GM19395 (cell line): ENCODE results near the gene ACMSD.
A peak's percentile ranks its signal among the peaks of the same experiment; 100 is the strongest.

Experiments
- ATAC-seq: cut with Tn5 transposase; IDR thresholded peaks from one replicate; pipeline ENCODE4 v1.9.1; 2021; ENCODE audit warnings: mild to moderate bottlenecking, moderate library complexity; ENCODE audit not compliant: unreplicated experiment

Gene ACMSD

GRCh38 chr2:134943540-134943939, 105.1 kb downstream of the ACMSD start:
- ATAC-seq: peak; percentile 78

DNA sequence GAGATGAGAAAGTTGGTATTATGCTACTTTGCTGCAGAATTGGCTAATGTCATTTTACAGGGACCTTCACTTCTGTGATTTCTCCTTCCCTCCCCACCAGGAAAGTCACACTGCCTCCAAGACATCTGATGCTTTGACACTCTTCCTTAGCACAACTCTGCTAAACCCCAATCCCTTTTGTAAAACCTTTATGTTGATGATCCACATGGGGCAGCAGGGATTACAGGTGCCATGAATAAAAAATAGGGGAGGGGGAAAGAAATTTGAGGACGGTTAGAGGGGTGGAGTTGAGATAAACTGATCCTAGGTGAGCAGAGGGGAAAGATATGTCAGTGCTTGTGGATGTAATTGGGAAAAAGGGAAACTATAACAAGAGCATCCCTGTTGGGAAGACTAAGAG, 106.6 kb downstream of the ACMSD start:
- ATAC-seq: no peak

GRCh38 chr2:134946073-134946472, 107.7 kb downstream of the ACMSD start:
- ATAC-seq: no peak

DNA sequence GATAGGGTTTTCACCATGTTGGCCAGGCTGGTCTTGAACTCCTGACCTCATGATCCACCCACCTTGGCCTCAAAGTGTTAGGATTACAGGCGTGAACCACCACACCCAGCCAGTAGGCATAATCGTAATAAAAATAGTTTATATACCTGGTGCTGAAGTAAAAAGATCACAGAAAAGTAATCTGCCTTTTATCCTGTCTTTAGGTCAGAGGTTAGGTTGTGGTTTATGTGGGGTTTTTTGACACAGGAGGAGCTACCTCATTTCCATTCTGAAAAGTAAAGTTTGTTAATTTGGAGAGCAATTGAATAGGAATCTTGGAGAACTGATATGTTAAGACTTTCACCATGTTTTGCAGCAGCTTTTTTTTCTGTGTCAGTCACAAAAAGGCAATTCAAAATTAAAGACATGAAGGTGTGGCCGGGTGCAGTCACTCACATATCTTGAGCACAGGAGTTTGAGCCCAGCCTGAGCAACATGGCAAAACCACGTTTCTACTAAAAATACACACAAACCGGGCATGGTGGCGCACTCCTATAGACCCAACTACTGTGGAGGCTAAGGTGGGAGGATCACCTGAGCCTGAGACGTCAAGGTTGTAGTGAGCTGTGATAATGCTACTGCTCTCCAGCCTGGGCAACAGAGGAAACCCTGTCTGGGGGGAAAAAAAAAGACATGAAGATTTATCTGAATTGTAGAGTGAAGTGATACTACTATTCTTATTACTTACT, 111.7 kb downstream of the ACMSD start:
- no peak for ATAC-seq

DNA sequence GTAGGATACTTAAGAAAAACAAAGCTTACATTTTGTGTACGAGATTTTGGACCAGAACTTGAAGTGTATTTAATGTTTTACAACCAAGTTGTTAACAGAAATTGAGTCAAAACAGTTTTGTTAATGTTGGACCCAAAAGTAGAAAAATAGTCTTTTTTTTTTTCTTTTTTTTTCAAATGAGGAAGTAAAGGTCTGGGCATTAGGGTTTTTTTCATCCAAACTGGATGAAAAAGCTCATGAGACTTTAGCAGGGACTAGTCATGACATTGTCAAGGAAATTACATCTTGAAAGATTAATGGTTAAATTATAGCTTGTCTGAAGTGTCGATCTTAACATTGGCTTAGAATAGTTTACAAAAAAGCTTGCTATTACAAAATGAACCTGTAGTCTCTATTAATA, 112.5 kb downstream of the ACMSD start:
- ATAC-seq: no peak
